ENCODE measurements around the gene OSBPL5. TPM values are rescaled to one million over a fixed set of nuclear protein-coding genes. Genes with fewer than 3 reads are reported as not detected.

Gene OSBPL5
- total RNA-seq, 1 donor from 2014 or later = 88.4 TPM

DNA sequence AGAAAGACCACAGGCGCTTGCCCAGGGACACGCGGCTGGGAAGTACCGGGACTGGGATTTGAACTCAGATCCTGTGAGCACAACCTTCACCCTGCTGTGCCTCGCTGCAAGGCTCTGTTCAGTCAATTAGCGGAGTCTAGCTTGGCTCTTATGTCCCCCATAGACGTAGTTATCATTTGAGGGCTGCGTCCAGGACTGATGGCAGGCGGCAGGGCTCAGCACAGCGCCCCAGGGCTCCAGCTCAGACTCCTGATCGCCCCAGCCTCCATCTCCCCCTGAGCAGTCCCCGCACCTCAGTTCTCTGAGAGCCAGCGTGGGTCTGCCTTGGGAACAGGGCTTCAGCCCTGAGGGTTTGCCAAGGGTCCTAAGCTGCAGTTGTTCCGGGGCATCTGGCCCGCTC lies 33.7 kb upstream of the OSBPL5 start:
- DNase-seq (ENCODE audit: extremely low spot score in 2 of 2) = no peak
- H3K27me3 ChIP-seq = no peaks in the 10 kb centered on the region
- peaks cover 11% of the 10 kb centered on the region for H3K4me1 ChIP-seq
- no peaks in the 10 kb centered on the region for H3K36me3 ChIP-seq
- no peak overlapping the region for H3K4me3 ChIP-seq
- no peaks in the 10 kb centered on the region for H3K9me3 ChIP-seq
- TF ChIP-seq POLR2AphosphoS5 (IDR thresholded peaks at IDR 0.05; ENCODE audit: insufficient read depth in 1 of 2, low read depth in 1 of 2) (no peak), POLR2A (IDR thresholded peaks at IDR 0.05) (no peak)
- TF ChIP-seq, protein P1, sequence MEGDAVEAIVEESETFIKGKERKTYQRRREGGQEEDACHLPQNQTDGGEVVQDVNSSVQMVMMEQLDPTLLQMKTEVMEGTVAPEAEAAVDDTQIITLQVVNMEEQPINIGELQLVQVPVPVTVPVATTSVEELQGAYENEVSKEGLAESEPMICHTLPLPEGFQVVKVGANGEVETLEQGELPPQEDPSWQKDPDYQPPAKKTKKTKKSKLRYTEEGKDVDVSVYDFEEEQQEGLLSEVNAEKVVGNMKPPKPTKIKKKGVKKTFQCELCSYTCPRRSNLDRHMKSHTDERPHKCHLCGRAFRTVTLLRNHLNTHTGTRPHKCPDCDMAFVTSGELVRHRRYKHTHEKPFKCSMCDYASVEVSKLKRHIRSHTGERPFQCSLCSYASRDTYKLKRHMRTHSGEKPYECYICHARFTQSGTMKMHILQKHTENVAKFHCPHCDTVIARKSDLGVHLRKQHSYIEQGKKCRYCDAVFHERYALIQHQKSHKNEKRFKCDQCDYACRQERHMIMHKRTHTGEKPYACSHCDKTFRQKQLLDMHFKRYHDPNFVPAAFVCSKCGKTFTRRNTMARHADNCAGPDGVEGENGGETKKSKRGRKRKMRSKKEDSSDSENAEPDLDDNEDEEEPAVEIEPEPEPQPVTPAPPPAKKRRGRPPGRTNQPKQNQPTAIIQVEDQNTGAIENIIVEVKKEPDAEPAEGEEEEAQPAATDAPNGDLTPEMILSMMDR (IDR thresholded peaks at IDR 0.05) = no peak
- no peak overlapping the region for H3K27ac ChIP-seq
- intact Hi-C loops (cut with DNase I) = no loop called here

DNA sequence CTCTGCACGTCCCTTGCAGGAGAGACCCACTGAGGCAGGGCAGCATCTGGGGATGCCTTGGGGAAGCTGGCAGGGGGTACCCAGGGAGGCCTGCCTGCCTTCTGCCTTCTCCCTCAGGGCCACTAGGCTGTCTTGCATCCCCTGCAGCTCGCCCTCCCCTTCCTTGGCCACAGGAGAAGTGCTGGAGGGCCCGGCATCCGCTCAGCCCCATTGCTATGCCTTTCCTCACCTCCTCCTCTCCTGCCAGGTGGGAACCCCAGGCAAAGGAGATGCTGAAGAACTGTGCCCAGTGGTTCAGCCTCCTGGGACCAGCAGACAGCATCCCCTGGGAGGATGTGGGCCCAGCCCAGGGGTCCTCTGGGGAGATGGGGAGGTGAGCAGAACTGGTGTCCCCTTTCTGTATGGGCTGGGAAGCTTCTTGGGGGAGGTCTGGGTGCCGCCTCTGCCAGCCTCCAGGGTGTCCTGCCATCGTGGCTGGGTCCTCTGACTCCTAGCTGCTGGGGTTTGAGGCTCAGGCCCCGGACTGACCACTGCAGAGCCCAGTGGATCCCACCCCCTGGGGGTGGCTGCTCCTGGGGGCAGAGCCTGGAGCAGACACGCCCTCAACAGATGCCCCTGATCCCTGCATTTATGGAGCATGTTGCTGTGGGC lies 32.9 kb upstream of the OSBPL5 start:
- intact Hi-C loops (cut with DNase I) = no loop called here

DNA sequence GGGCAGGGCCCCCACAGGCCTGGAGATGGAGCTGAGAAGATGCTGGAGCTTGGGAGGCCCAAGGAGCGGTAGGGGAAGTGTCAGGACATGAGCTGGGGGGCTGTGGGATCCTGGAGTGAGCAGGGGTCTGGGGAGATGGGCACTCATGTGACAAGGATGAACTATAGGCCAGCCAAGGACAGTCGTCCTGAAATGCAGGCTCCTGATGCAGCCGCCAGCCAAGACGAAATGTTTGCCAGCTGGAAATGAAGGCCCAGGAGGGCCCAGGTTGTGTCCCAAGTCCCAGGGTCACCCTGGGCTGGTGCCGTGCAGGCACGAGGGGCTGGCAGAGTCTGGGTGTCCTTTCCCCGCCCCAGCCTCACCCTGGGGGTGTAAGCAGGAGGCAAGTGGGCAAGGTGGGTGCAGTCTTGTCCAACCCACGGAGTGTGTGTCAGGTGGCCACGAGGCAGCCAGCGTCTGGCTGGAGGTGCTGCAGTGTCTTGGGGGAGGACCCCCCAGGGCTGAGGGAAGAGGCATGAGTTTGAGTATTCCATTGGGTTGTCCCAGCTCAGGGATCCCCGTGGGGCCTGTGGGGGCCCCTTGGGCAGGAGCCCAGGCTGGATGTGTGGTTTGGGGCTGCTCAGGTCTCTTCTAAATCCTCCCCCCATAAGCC lies 32.1 kb upstream of the OSBPL5 start:
- intact Hi-C loops (cut with DNase I) = no loop called here
- Histone ChIP-seq H3K4me1 (no peaks in the 10 kb centered on the region), H3K9me3 (no peaks in the 10 kb centered on the region), H3K36me3 (no peaks in the 10 kb centered on the region), H3K4me3 (no peak overlapping the region), H3K27ac (no peak overlapping the region), H3K27me3 (no peaks in the 10 kb centered on the region)
- no peak for DNase-seq (ENCODE audit: extremely low spot score in 2 of 2)
- TF ChIP-seq, protein P1 (IDR thresholded peaks at IDR 0.05) = no peak
- TF ChIP-seq POLR2A (IDR thresholded peaks at IDR 0.05) = no peak

More for the DNA sequence above, 32.9 kb upstream of the OSBPL5 start:
- Histone ChIP-seq H3K36me3 (no peaks in the 10 kb centered on the region), H3K9me3 (no peaks in the 10 kb centered on the region), H3K4me1 (peaks cover 3% of the 10 kb centered on the region), H3K4me3 (no peak overlapping the region), H3K27ac (no peak overlapping the region), H3K27me3 (no peaks in the 10 kb centered on the region)
- TF ChIP-seq POLR2A (IDR thresholded peaks at IDR 0.05) (no peak), POLR2AphosphoS5 (IDR thresholded peaks at IDR 0.05; ENCODE audit: insufficient read depth in 1 of 2, low read depth in 1 of 2) (no peak)
- TF ChIP-seq, protein P1 (IDR thresholded peaks at IDR 0.05) = no peak
- DNase-seq (ENCODE audit: extremely low spot score in 2 of 2) = no peak

DNA sequence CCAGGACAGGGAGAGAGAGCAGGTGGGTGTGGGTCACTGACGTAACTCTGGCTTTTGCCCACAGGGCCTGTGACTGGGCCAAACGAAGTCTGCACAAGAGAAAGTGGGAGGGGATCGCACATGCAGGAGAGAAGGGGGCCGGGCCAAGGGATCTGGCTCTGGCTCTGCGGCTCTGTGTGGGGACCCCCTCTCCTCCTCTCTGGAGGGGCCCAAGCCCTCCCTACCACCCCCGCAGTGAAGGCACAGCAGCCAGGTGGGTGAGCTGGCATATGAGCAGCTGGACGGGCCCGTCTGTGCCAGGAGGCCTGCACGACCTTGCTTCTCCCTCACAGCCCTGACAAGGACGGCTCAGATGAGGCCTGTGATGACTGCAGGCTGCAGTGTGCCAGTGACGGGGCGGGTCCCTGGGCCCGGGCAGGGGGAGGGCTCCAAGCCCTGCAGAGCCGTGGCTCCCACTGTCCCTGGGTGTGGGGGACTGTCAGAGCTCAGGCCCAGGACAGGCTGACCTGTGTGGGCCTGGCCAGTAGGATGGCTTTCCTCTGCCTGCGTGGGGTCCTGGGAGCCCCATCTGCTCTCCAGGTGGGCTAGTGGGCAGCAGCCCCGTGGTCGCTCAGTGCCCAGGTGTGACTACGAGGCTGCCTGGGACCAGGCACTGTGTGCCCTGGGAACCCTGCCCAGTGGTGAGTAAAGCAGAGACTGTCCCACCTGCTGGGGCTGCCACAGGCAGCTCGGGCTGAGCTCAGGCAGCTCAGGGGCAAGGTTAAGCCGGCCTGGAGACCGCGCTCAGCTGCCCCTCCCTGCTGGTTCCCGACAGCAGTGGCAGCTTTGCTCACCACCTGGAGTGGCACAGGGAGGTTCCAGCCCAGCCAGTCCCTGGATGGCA lies 31.3 kb upstream of the OSBPL5 start:
- no peaks in the 10 kb centered on the region for H3K9me3 ChIP-seq
- DNase-seq (ENCODE audit: extremely low spot score in 2 of 2) = no peak
- intact Hi-C loops (cut with DNase I) = no loop called here
- no peaks in the 10 kb centered on the region for H3K27me3 ChIP-seq
- H3K27ac ChIP-seq = no peak overlapping the region
- no peaks in the 10 kb centered on the region for H3K36me3 ChIP-seq
- no peaks in the 10 kb centered on the region for H3K4me1 ChIP-seq
- TF ChIP-seq POLR2AphosphoS5 (IDR thresholded peaks at IDR 0.05; ENCODE audit: insufficient read depth in 1 of 2, low read depth in 1 of 2) = no peak
- TF ChIP-seq POLR2A (IDR thresholded peaks at IDR 0.05) = no peak
- TF ChIP-seq, protein P1 (IDR thresholded peaks at IDR 0.05) = no peak
- H3K4me3 ChIP-seq = no peak overlapping the region
